HG02981 (cell line): ENCODE results near the gene GTF2IRD1.
"Not testable (repeated sequence)": the region's sequence is repeated elsewhere in the genome, so short reads cannot be mapped to it uniquely, and the experiment has no call there.

Experiments
- ATAC-seq: cut with Tn5 transposase; IDR thresholded peaks from one replicate; pipeline ENCODE4 v1.9.1; 2021; ENCODE audit warnings: mild to moderate bottlenecking, moderate library complexity; ENCODE audit not compliant: unreplicated experiment

GTF2IRD1 gene

DNA sequence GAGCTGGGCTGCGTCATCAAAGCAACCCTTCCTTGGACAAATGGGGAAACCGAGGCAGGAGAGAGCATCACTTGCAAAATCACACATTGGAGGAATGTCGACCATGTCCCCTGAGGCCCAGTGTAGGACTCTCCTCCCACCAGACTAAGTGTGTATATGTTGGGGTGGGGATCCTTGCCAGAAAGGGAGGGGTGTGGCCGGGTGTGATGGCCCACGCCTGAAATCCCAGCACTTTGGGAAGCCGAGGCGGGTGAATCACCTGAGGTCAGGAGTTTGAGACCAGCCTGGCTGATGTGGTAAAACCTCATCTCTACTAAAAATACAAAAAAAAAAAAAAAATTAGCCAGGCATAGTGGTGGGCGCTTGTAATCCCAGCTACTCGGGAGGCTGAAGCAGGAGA is 23.3 kb upstream of the GTF2IRD1 start:
- not testable (repeated sequence) for ATAC-seq

DNA sequence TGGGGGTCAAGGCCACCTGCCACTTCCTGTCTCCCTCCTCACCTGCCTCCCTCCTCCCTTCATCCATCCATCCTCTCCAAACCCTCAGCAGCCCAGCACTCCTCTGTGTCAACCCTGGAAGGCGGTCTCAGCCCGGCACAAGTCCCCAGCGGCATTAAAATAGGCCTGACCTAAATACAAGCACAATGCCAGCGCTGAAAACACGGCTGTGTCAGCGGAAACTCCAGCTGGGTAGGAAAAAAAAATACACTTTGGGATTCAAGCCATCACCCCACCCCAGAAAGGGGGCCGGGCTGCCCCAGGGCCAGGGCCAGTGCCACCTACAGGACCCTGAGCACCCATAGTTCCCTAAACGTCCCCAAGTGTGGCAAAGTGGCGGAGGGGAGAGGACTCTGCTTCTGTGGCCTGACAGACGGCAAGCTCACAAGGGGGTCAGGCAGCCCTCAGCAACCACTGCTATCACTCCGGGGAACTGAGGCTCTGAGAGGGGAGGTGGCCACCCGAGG is 22.7 kb upstream of the GTF2IRD1 start:
- no peak for ATAC-seq

DNA sequence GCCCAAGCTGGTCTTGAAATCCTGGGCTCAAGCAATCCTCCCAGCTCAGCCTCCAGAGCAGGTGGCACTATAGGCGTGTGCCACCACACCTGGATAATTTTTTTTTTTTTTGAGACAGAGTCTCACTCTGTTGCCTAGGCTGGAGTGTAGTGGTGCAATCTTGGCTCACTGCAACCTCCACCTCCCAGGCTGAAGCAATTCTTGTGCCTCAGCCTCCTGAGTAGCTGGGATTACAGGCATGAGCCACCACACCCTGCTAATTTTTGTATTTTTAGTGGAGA is 16.5 kb upstream of the GTF2IRD1 start:
- ATAC-seq, result not testable (repeated sequence)

DNA sequence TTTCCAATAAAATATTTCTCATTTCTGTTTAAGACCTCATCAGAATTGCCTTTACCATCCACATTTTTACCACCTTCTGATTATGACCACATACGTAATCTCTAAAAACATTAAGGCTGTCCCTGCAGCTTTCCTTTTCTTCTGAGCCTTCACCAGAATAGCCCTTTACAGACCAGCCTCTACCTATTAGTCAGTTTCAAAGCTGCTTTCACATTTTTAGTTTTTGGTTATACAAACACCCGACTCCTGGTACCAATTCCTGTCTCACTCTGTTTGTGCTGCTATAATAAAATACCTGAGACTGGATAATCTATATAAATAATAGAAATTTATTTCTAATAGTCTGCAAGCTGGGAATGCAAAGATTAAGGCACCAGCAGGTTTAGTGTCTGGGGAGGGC is 15.4 kb upstream of the GTF2IRD1 start:
- ATAC-seq, result no peak

DNA sequence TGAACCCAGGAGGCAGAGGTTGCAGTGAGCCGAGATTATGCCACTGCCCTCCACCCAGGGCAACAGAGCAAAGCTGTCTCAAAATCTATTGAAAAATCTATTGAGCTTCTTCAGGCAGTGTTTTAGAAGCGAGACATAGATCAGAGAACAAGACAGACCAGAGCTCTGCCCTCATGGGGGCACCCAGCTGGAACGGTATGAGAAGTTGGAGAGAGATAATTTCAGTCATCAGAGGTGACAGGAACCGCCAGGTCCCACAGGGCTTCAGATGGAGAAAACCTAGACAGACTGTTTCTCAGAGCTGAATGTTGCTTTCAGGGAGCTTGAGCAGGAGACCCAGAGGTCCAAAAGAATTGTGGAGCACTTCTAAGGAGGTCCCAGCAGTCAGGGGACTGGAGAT is 14.2 kb upstream of the GTF2IRD1 start:
- no peak for ATAC-seq

DNA sequence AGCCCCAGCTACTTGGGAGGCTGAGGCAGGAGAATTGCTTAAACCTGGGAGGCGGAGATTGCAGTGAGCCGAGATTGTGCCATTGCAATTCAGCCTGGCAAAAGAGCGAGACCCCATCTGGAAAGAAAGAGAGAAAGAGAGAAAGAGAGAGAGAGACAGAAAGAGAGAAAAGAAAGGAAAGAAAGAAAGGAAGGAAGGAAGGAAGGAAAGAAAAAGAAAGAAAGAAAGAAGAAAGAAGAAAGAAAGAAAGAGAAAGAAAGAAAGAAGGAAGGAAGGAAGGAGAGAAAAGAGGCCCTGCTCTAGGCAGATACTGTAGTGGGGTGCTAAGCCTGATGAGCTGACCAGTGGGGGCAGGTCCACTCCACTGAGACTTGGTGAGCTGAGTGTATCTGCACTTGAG is 13.6 kb upstream of the GTF2IRD1 start:
- not testable (repeated sequence) for ATAC-seq

DNA sequence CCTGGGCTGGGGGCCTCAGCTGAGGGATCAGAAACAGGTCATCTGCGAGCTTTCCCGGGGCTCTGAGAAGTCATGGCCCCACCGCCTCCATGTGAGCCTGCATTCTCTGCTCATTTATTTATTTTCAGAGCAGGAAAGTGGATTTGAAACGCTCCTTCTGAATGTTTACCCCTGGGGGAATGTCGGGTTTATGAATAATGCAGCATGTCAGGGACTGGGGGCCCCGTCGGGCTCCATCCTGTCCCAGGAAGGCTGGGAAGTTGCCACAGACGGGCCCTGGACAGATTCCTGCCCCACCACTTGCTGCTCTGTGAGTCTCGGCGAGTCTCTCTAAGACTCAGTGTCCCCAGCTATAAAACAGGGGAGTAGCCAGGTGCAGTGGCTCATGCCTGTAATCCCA is 11.9 kb upstream of the GTF2IRD1 start:
- ATAC-seq, result no peak

DNA sequence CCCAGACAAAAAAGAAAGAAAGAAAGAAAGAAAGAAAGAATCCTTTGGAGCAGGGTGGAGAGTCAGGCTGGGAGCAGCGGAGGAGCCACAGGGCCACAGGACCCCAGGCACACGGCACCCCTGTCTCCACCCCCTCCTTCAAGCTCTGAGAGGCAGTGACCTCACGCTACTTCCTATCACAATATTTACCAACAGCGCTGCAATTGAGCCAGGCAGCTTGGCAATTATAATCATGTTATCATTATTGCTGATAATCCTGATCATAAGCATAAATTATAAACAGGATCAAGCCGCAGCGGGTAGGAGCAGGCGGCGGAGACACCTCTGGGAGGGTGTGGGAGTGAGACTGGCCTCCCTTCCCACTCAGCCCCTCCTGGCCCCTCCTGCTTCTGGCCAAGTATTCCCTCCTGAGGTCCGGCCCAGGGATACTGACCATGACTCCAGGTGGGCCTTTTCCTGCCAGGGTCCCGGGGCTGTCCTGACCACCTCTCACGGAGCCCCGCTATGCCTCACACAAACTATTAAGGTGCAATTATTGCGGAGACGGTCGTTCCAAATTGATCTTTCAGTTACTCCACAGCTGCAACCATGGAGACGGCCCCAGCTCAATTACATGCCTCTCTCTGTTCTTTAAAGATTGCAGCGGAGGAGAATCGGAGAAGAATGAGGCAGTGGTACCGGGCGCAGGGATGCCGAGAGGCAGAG is 10.0 kb upstream of the GTF2IRD1 start:
- ATAC-seq, result no peak

DNA sequence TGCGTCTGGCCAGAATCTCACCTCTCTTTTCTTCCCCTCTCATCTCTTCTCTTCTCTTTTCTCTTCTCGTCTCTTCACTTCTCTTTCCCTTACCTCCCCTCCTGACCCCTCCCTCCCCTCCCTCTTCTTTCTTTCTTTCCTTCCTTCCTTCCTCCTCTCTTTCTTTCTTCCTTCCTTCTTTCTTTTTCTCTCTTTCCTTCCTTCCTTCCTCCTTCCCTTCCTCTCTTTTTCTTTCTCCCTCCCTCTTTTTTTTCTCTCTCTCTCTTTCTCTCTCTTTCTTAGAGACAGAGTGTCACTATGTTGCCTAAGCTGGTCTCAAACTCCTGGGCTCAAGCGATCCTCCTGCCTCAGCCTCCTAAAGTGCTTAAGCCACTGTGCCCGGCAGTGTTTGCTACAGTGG is 4.6 kb upstream of the GTF2IRD1 start:
- no peak for ATAC-seq

DNA sequence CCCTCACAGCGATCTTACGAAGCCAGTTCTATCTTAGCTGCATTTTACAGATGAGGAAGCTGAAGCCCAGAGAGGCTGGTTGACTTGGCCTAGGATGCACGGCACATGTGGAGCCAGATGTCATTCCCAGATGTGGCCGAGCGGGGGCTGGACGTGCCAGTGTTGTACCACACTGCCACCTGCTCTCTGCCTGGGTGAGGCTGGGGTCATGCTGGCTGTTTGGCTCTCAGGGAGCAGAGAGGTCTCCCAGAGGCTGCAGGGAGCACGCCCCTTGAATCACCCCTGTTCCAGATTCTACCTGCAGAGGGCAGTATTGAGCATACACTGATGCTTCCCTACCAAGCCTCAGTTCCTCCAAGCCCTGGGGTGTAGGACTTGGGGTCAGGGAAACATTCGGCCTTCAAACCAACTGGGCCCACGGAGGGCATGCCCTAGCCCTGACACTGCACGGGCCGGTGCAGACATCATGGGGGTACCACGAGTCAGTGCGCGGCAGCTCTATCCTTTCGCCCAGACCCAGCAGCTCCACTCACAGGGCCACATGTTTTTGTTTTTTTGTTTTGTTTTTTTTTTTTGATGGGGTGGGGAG is 3.8 kb upstream of the GTF2IRD1 start:
- ATAC-seq, result no peak

DNA sequence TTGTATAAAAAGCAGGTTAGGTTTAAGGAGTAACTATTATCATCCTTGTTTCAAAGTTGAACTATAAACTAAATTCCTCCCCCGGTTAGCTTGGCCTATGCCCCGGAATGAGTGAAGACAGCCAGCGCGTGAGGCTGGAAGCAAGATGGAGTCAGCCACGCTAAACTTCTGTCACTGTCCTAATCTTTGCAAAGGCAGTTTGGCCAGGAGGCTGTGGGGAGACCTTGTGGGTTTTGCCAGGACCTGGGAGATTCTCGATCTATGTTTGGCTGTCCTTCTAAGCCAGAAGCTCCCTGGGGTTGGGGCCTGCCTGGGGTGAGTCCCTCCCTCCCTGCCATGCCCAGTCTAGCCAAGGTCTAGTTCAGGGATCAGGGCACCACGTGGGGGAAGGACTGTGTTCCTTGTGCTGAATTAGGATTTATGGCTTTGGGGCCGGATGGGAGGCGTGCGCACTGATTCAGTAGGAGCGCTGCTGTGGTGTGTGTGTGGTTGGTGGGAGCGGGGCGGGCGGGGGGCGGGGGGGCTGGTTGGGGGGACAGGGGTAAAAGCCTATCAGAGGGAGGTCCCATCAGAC is 871 bp upstream of the GTF2IRD1 start:
- no peak for ATAC-seq

DNA sequence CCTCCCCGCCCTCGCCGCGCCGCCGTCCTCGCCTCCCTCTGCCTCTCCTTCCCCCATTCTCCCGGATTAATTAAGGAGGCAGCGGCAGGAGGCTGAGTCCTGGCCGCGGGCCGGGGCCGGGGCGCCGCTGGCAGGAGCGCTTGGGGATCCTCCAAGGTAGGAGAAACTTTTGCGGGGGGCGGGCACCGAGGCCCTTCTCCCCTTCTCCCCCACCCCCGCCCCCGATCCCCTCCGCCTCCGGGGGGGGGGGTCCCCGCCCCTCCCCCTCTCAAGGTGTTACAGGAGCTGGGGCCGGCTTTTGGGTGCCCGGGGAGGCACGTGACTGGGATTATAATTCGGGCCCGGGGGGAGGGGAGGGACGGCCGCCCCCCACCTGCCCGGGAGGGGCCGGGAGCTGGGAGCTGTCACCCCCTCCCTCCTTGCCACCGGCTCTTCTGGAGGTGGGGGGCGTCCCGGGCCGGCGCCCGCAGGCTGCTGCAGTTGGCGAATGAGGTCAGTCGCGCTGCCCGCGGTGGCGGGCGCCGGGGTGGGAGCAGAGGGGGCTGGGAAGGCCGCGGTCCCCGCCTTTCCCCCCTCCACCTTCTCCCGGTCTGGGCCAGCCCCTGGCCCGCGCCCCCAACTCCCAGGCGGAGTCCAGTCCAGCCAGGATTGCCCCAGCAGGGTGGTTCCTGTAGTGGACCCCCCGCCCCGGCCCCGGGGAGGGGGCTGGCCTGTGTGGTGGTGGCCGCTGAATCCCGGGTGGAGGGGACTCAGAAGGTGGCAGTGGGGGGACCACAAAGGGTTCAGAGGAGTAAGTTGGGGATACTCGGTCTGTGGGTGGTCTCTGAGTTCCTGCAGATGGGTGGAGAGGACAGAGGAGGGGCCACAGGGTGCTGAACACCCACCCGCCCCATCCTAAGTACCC is 567 bp downstream of the GTF2IRD1 start:
- no peak for ATAC-seq

DNA sequence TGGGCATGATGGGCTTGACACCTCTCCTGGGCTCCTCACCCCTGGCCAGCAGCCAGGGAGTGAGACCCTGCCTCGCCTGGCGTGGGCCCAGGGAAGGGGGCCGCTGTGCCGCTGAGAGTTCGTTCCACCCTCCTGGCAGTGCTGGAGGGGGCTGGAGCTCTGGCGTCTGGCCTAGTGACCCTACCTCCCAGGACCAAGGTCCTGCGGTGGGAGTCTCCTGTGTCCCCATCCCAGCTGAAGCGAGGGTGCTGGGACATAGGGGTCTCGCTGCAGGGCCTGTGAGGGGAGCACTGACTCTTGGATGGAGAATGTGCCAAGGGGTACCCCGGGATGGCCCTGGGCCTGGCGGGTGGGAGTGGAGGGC is 1.2 kb downstream of the GTF2IRD1 start:
- ATAC-seq, result no peak

DNA sequence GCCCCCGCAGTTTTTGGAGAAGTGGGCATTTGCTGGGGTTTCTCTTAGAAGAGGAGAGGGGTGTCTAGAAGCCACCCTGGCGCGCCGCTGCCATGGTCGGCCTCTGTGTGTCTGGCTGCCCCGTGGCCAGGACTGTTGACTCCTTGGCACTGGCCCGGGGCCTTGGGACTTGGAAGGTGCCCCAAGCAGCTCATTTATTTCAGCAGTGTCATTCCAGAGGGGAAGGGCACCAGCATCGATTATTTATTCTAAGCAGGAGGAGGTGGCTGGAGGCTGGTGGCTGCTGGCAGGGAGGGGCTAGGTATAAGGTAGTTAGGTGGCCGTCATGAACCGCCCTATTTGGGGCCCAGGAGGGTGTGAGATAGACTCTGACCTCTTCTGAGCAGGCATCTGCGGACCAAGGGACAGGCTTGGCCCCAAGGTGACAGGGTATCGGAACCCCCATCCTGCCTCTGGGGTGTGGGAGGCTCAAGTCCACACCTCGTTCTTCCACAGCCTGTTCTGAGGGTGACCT is 1.6 kb downstream of the GTF2IRD1 start:
- ATAC-seq, result no peak

DNA sequence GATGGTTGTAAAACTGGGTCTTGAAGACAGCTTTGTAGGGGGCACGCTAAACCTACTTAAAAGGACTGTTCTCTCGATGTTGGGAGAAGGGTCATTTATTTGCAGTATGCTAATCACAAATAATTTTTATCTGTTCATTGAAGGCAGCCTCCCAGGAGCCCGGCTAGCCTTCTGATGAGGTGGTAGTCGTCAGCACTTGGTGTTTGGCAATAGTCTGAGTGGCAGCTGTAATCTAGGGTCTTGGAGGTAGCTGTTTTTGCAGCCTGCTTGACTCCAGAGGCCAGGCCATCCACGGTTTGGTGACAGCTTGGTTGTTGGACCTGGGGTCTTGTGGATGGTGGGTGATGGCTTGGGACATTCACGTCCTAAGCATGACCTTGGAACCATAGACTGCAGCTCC is 2.2 kb downstream of the GTF2IRD1 start:
- ATAC-seq, result no peak

DNA sequence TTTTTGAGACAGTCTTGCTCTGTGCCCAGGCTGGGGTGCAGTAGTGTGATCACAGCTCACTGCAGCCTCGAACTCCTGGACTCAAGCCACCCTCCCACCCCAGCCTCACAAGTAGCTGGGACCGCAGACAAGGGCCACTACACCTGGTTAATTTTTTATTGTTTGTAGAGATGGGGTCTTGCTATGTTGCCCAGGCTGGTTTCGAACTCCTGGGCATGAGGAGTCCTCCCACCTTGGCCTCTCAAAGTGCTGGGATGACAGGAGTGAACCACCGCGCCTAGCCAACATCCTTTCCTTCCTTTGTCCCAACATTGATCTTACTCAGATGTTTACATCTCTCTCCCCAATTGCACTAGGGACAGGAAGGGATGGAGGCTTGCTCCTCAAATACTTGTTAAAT is 3.3 kb downstream of the GTF2IRD1 start:
- ATAC-seq, result no peak

DNA sequence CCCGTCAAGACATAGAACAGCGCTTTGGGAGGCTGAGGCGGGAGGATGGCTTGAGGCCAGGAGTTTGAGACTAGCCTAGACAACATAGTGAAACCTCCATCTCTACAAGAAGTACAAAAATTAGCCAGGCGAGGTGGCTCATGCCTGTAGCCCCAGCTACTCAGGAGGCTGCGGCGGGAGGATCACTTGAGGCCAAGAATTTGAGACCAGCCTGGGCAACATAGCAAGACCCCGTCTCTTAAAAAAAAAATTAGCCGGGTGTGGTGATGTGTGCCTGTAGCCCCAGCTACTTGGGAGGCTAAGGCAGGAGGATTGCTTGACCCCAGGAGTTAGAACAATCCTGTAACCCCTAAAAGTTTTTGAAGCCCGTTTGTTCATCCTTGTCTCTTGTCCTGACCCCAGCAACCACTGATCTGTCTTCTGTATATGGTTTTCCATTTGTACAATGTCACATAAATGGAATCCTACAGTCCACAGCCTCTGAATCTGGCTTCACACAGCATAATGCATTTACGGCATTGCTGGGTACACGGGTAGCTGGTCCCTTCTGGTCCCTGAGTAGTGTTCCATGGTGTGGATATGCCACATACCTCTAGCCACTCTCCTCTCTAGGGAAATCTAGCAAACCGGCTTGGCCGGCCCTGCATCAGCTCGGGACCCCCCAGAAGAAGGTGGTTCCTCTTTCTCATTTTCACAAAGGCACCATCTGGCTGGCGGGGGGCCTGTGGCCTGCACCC is 8.4 kb downstream of the GTF2IRD1 start:
- no peak for ATAC-seq

DNA sequence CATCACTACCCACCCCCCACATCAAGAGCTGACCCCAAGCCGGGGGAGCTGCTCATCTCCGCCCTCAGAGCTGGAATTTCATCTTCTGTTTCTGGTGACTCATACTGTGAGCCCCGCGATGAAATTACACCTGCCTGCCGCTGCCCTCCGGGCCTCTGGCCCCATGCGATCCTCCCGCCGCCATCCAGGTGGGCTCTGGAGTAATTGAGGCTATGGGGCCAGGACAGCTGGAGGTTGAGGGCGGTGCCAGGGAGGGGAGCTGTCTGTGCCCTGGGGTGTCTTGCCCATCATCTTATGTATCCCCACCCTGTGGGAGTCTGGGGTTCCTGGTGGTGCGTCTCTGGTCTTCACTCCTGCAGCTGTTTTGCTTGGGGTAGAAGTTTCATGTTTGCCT is 9.0 kb downstream of the GTF2IRD1 start:
- no peak for ATAC-seq

DNA sequence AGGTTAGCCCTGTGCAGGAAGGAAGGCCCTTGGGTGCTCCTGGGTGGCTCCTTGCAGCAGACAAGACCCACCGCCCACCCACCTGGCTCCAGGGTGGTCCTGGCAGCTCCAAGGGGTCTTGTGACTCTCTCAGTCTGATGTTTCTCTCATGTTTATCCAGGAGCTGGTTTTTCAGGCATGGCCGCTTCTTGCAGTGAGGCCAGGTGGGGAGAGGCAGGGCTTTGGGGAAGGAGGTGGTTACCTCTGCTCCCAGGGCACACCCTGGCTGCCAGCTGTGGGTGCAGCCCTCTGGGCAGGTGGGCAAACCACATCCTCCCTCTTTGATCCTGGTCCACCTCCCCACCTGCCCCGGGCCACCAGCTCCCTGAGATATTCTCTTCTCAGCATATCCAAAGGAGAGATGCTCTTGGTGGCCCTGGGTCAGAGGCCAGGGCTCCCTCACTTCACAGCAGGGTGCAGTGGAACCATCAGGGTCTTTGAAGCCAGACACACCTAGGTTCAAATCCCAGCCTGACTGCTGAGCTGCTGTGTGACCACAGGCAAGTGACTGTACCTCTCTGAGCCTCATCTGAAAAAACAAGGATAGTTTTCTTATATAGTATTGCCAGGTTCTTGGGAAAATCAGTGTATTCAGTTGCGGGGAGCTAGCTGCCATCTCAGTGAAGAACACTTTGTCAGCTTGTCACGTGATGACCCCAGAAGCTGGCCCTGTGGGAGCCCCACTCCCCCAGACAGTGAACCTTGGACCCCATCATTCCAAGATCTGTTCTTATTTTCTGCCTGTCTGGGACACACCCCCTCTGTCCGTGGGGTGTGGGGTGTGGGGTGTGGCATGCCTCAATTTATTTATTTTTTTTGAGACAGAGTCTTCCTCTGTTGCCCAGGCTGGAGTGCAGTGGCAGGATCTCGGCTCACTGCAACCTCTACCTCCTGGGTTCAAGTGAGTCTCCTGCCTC is 11.5 kb downstream of the GTF2IRD1 start:
- no peak for ATAC-seq
